CD4-positive, alpha-beta T cell (primary cell): Measurements from ENCODE around the gene LMF1. TPM values are rescaled to one million over a fixed set of nuclear protein-coding genes. Genes with fewer than 3 reads are reported as not detected.
A peak's percentile ranks its signal among the peaks of the same experiment; 100 is the strongest.

ENCODE experiments used
- ATAC-seq: fragments of 200-7000 bp; cut with Tn5 transposase; one replicate; pipeline ENCODE4 v1.10.0; 2022; ENCODE audit warnings: mild to moderate bottlenecking; ENCODE audit not compliant: poor library complexity
- CTCF ChIA-PET: fragments of 350-600 bp; sonication (Branson Sonifier 250); formaldehyde crosslinking; loops from one replicate; lab custom pipeline; 2021; ENCODE audit warnings: antibody characterized with exemption, inconsistent platforms; lab: Charles Lee
- POLR2A ChIA-PET: fragments of 350-600 bp; sonication (Branson Sonifier 250); formaldehyde crosslinking; loops from one replicate; lab custom pipeline; 2021; ENCODE audit warnings: antibody characterized with exemption, inconsistent platforms; lab: Charles Lee
- DNase-seq, 14 experiments: peaks; one replicate each; pipeline ENCODE4 v3.0.0-alpha.2; 2013 to 2020; ENCODE audit warnings: mixed read lengths in 2 of 14
- H3K27ac ChIP-seq, 2 donors: one replicate each; pipeline versions ENCODE4 v1.5.1 to v1.7.0; 2013; ENCODE audit warnings: low read length in 2 of 2, low read depth in 1 of 2, mild to moderate bottlenecking in 1 of 2
- H3K27me3 ChIP-seq, 2 experiments: 1 replicate in 1 of 2; 2 replicates in 1 of 2; pipeline versions ENCODE4 v1.6.1 to v1.7.0; 2013; ENCODE audit warnings: low read length in 2 of 2, control low read depth in 1 of 2, mild to moderate bottlenecking in 1 of 2, moderate library complexity in 1 of 2; ENCODE audit not compliant: insufficient read depth in 2 of 2, control insufficient read depth in 1 of 2
- H3K36me3 ChIP-seq: one replicate; pipeline ENCODE4 v1.6.1; 2013; ENCODE audit warnings: low read length, control low read depth; ENCODE audit not compliant: insufficient read depth
- H3K4me1 ChIP-seq: one replicate; pipeline ENCODE4 v1.6.1; 2013; ENCODE audit warnings: low read length, control low read depth; ENCODE audit not compliant: insufficient read depth
- H3K4me3 ChIP-seq: one replicate; pipeline ENCODE4 v1.5.1; 2013; ENCODE audit warnings: mild to moderate bottlenecking, low read length, moderate library complexity
- H3K9me3 ChIP-seq, 2 experiments: 1 replicate in 1 of 2; 2 replicates in 1 of 2; pipeline versions ENCODE4 v1.6.1 to v1.7.0; 2013; ENCODE audit warnings: low read length in 2 of 2, mild to moderate bottlenecking in 2 of 2, control low read depth in 1 of 2, moderate library complexity in 1 of 2; ENCODE audit not compliant: control insufficient read depth in 1 of 2, insufficient read depth in 1 of 2
- H3K27ac Mint-ChIP-seq: one replicate; pipeline ENCODE4 v1.8.0; 2020; ENCODE audit warnings: mixed read lengths
- H3K27me3 Mint-ChIP-seq: one replicate; pipeline ENCODE4 v1.8.0; 2021; ENCODE audit warnings: mixed read lengths
- H3K36me3 Mint-ChIP-seq: one replicate; pipeline ENCODE4 v1.8.0; 2021; ENCODE audit warnings: low read depth, mixed read lengths
- H3K4me1 Mint-ChIP-seq: one replicate; pipeline ENCODE4 v1.8.0; 2021; ENCODE audit warnings: low read depth, mixed read lengths
- H3K4me3 Mint-ChIP-seq: one replicate; pipeline ENCODE4 v1.8.0; 2020; ENCODE audit warnings: mild to moderate bottlenecking, mixed read lengths
- H3K9me3 Mint-ChIP-seq: one replicate; pipeline ENCODE4 v1.8.0; 2020; ENCODE audit warnings: mixed read lengths
- intact Hi-C, 2 experiments: fragments of 100-400 bp; cut with DNase I in 1 of 2; cut with micrococcal nuclease in 1 of 2; formaldehyde crosslinking; loops; one replicate each; pipeline versions ENCODE4 v1.15.1 to v1.9.0; 2023 to 2025; cut with DNase I, micrococcal nuclease
- total RNA-seq, 174 experiments: library from RNA in 2 of 174; stranded (reverse) in 2 of 174; gene quantifications; one replicate each; pipeline ENCODE4 v1.2.3 and lab custom pipeline; 2021 to 2026
- TF ChIP-seq, protein P1 (sequence below): fragments of 200-600 bp; IDR thresholded peaks from one replicate; pipeline ENCODE4 v1.8.0; 2022; ENCODE audit warnings: antibody characterized with exemption, mild to moderate bottlenecking

LMF1 gene
- total RNA-seq, 2 experiments from 2014 or later, result 26.8 to 27.6 TPM

DNA sequence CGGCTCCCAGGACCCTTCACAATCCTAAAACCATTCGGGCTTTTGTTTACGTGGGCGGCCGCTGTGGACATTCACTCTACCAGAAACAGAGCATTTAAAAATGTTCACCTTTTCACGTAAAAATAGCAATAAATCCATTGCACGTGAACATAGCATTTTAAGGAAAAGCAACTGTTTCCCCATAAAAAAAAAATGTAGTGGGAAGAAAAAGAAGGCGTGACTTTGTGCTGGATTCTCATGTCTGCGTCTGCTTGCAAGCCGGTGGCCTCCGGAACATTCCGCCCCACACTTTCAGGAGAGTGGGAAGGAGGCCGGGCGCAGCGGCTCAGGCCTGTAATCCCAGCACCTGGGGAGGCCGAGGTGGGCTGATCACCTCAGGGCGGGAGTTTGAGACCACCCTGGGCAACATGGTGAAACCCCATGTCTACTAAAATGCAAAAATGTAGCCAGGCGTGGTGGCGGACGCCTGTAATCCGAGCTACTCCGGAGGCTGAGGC, 156.8 kb downstream of the LMF1 start:
- ATAC-seq (no peak), DNase-seq (no peak)
- CTCF ChIA-PET, result no interaction called here
- intact Hi-C loops, result loop anchor here (1.0 to 10.0 kb wide), 5 partner anchors 241 to 381 kb away; no protein-coding TSS in a partner anchor
- TF ChIP-seq, protein P1, sequence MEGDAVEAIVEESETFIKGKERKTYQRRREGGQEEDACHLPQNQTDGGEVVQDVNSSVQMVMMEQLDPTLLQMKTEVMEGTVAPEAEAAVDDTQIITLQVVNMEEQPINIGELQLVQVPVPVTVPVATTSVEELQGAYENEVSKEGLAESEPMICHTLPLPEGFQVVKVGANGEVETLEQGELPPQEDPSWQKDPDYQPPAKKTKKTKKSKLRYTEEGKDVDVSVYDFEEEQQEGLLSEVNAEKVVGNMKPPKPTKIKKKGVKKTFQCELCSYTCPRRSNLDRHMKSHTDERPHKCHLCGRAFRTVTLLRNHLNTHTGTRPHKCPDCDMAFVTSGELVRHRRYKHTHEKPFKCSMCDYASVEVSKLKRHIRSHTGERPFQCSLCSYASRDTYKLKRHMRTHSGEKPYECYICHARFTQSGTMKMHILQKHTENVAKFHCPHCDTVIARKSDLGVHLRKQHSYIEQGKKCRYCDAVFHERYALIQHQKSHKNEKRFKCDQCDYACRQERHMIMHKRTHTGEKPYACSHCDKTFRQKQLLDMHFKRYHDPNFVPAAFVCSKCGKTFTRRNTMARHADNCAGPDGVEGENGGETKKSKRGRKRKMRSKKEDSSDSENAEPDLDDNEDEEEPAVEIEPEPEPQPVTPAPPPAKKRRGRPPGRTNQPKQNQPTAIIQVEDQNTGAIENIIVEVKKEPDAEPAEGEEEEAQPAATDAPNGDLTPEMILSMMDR, result peak; percentile 41
- H3K27ac Mint-ChIP-seq, result no peak overlapping the region
- Histone ChIP-seq H3K4me1 (peaks cover 10% of the 10 kb centered on the region), H3K4me3 (no peak overlapping the region), H3K27ac (no peak overlapping the region), H3K9me3 (peaks cover 0 to 29% of the 10 kb centered on the region in 2 experiments), H3K27me3 (peaks cover 20 to 45% of the 10 kb centered on the region in 2 experiments), H3K36me3 (no peaks in the 10 kb centered on the region)
- H3K4me3 Mint-ChIP-seq, result no peak overlapping the region
- POLR2A ChIA-PET, result no interaction called here
- H3K27me3 Mint-ChIP-seq, result peaks cover 32% of the 10 kb centered on the region
- no peaks in the 10 kb centered on the region for H3K9me3 Mint-ChIP-seq
- no peaks in the 10 kb centered on the region for H3K36me3 Mint-ChIP-seq
- peaks cover 5% of the 10 kb centered on the region for H3K4me1 Mint-ChIP-seq

GRCh38 chr16:813204-813915, 157.4 kb downstream of the LMF1 start:
- H3K36me3 Mint-ChIP-seq, result no peaks in the 10 kb centered on the region
- intact Hi-C loops, result loop anchor here (1.0 to 10.0 kb wide), 5 partner anchors 242 to 381 kb away; no protein-coding TSS in a partner anchor
- H3K9me3 ChIP-seq, result peaks cover 0 to 29% of the 10 kb centered on the region in 2 experiments
- TF ChIP-seq, protein P1, result peak; percentile 65
- peaks cover 9% of the 10 kb centered on the region for H3K4me1 Mint-ChIP-seq
- DNase-seq (peak in 13 of 14 experiments; percentile 32 to 70 (median 45)), ATAC-seq (peak; percentile 60)
- no peak overlapping the region for H3K27ac Mint-ChIP-seq
- no peaks in the 10 kb centered on the region for H3K9me3 Mint-ChIP-seq
- ChIA-PET POLR2A (no interaction called here), CTCF (no interaction called here)
- H3K27me3 Mint-ChIP-seq, result peaks cover 32% of the 10 kb centered on the region
- H3K4me3 ChIP-seq, result no peak overlapping the region
- H3K27me3 ChIP-seq, result peaks cover 20 to 43% of the 10 kb centered on the region in 2 experiments
- H3K36me3 ChIP-seq, result no peaks in the 10 kb centered on the region
- H3K4me1 ChIP-seq, result peaks cover 15% of the 10 kb centered on the region
- H3K4me3 Mint-ChIP-seq, result peak overlapping the region; percentile 60
- no peak overlapping the region for H3K27ac ChIP-seq

- peaks cover 21% of the 10 kb centered on the region for H3K4me1 ChIP-seq
- H3K36me3 Mint-ChIP-seq, result no peaks in the 10 kb centered on the region
- peaks cover 15% of the 10 kb centered on the region for H3K4me1 Mint-ChIP-seq
- peak overlapping the region; percentile 66 to 72 for H3K27ac ChIP-seq
- TF ChIP-seq, protein P1, result no peak
- H3K27me3 Mint-ChIP-seq, result peaks cover 17% of the 10 kb centered on the region
- ATAC-seq, result no peak
- H3K36me3 ChIP-seq, result no peaks in the 10 kb centered on the region
- H3K9me3 ChIP-seq, result peaks cover 0 to 11% of the 10 kb centered on the region in 2 experiments
- H3K4me3 ChIP-seq, result peak overlapping the region; percentile 75
- H3K4me3 Mint-ChIP-seq, result peak overlapping the region; percentile 95
- no peaks in the 10 kb centered on the region for H3K9me3 Mint-ChIP-seq
- intact Hi-C loops, result loop anchor here in 1 of 2 experiments (5.0 kb wide), 1 partner anchor 164 kb away; the partner anchor contains the start of gene LMF1
- peak overlapping the region; percentile 92 for H3K27ac Mint-ChIP-seq
- ChIA-PET POLR2A (no interaction called here), CTCF (no interaction called here)
- DNase-seq, result no peak
- H3K27me3 ChIP-seq, result peaks cover 5 to 13% of the 10 kb centered on the region in 2 experiments
Observed at GRCh38 chr16:808085-808386, 162.7 kb downstream of the LMF1 start.
